HK-2 (cell line): ENCODE measurements around the gene BANK1.
"Not testable (repeated sequence)": the region's sequence is repeated elsewhere in the genome, so short reads cannot be mapped to it uniquely, and the experiment has no call there.

Experiments
- DNase-seq: peaks from one replicate; pipeline ENCODE4 v3.0.0-alpha.2; 2018; ENCODE audit not compliant: unreplicated experiment

Gene BANK1

GRCh38 chr4:101885574-101885973 lies 95.0 kb downstream of the BANK1 start:
- no peak for DNase-seq

- DNase-seq: no peak
Observed at GRCh38 chr4:101886826-101887225, 96.3 kb downstream of the BANK1 start.

- DNase-seq: no peak
Observed at GRCh38 chr4:101888472-101888871, 97.9 kb downstream of the BANK1 start.

- not testable (repeated sequence) for DNase-seq
Observed at GRCh38 chr4:101905527-101905926, 115.0 kb downstream of the BANK1 start.

GRCh38 chr4:101910786-101911373 lies 120.3 kb downstream of the BANK1 start:
- no peak for DNase-seq

- DNase-seq: no peak
Observed at GRCh38 chr4:101911616-101912015, 121.1 kb downstream of the BANK1 start.

GRCh38 chr4:101914761-101915160 lies 124.2 kb downstream of the BANK1 start:
- DNase-seq: no peak

- no peak for DNase-seq
Observed at GRCh38 chr4:101919373-101919977, 128.9 kb downstream of the BANK1 start.

- no peak for DNase-seq
Observed at GRCh38 chr4:101921370-101921769, 130.8 kb downstream of the BANK1 start.

GRCh38 chr4:101931619-101932018 lies 141.1 kb downstream of the BANK1 start:
- no peak for DNase-seq

- no peak for DNase-seq
Observed at GRCh38 chr4:101933855-101934254, 143.3 kb downstream of the BANK1 start.

GRCh38 chr4:101938836-101939235 lies 148.3 kb downstream of the BANK1 start:
- no peak for DNase-seq

- no peak for DNase-seq
Observed at GRCh38 chr4:101941816-101942358, 151.4 kb downstream of the BANK1 start.

- DNase-seq: no peak
Observed at GRCh38 chr4:101942891-101943290, 152.4 kb downstream of the BANK1 start.

GRCh38 chr4:101944649-101945048 lies 154.1 kb downstream of the BANK1 start:
- DNase-seq: no peak

GRCh38 chr4:101948055-101948454 lies 157.5 kb downstream of the BANK1 start:
- no peak for DNase-seq

- no peak for DNase-seq
Observed at GRCh38 chr4:101948951-101949350, 158.4 kb downstream of the BANK1 start.

- no peak for DNase-seq
Observed at GRCh38 chr4:101950258-101950979, 159.9 kb downstream of the BANK1 start.

GRCh38 chr4:101952985-101953384 lies 162.5 kb downstream of the BANK1 start:
- no peak for DNase-seq

- peak; percentile 59 for DNase-seq
Observed at GRCh38 chr4:101953949-101954348, 163.4 kb downstream of the BANK1 start.

- no peak for DNase-seq
Observed at GRCh38 chr4:101954351-101954750, 163.8 kb downstream of the BANK1 start.

GRCh38 chr4:101954975-101955678 lies 164.6 kb downstream of the BANK1 start:
- no peak for DNase-seq
